Activated CD4-positive, CD25-positive, alpha-beta regulatory T cell treated with anti-CD3 and anti-CD28 coated beads, Interleukin-2, amount 50 U/mL, for 72 hours (primary cell): ENCODE measurements around the gene FIS1.
"Not testable (repeated sequence)": the region's sequence is repeated elsewhere in the genome, so short reads cannot be mapped to it uniquely, and the experiment has no call there.

ENCODE experiments used
- DNase-seq: peaks from one replicate; pipeline ENCODE4 v3.0.0; 2021

FIS1 gene

DNA sequence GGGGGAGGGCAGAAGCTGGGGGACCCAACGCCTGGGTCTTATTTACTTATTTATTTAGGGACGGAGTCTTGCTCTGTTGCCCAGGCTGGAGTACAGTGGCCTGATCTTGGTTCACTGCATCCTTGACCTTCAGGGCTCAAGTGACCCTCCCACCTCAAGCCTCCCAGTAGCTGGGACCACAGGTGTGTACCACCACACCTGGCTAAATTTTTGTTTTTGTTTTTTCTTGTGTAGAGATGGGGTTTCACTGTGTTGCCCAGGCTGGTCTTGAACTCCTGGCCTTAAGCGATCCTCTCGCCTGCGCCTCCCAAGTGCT lies 42.3 kb downstream of the FIS1 start:
- DNase-seq: no peak

DNA sequence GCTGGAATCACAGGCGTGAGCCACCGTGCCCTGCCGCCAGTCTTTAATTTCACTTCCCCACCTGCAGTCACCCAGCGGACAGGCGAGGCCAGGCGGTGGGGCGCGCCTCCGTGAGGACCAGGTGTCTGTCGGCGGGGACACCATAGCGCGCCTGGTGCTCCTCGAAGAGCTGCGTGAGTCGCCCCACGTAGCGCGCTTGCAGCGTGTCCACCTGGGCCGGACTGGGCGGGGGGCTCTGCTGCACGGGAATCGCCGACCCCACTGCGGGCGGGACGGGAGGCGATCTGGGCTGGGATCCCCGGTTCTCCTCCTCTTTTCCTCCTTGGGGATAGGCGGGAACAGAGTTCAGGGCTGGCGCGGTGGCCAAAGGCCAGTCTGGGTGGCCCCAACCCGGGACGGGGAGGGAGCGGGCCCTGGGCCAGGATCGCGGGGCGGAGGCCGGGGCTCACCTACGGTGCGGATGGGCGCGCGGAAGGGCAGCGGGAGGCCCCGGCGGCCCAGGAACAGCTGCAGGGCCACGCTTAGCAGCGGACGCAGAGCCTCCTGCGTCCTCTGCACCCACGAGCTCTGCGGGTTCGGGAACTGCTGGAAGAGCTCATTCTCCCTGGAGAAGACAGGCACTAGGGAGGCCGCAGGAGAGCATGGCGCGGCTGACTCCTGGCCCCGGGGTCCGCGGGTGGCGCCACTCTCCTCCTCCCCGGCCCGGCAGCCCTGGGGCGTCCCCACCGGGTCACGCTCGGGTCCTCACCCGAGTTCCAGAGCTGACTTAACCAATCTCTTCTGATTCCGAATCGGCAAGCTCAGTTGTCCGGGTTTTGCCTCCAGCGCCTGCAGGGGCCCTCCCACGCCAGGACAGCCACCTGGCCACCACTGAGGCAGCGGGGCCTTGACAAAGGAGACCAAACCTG lies 42.9 kb downstream of the FIS1 start:
- DNase-seq: no peak

- DNase-seq: no peak
Measured at GRCh38 chr7:101200862-101201599, 43.9 kb downstream of the FIS1 start, which contains the start of gene MOGAT3. MOGAT3 (minus strand) TSS chr7:101201036; CDS start chr7:101200854, 182 bp downstream.

GRCh38 chr7:101200504-101200861 lies 44.4 kb downstream of the FIS1 start:
- DNase-seq: no peak

DNA sequence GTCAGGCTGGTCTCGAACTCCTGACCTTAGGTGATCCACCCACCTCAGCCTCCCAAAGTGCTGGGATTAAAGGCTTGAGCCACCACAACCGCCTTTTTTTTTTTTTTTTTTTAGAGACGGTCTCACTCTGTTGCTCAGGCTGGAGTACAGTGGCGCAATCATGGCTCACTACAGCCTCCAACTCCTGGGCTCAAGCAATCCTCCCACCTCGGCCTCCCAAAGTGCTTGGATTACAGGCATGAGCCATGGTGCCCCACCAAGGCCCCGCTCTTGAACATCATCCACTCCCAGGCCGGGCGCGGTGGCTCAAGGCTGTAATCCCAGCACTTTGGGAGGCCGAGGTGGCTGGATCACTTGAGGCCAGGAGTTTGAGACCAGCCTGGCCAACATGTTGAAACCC lies 45.4 kb downstream of the FIS1 start:
- DNase-seq: not testable (repeated sequence)

DNA sequence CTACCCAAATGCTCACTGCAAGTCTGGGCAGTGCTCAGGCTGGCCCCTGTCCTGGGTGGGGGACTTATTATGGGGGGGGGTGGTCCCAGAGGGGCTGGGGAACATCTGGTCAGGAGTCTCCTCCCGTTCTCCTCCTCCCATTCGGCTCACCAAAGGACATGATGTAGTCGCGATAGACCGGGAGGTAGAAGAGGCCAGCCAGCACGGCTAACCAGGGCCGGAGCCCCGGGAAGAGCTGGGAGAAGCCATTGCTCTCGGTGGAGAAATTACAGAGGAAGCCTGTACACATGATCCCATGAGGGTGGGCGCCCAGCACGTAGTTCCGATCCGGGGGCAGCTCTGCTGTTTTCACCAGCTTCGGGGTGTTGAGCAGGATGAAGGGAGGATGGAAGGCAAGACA lies 46.4 kb downstream of the FIS1 start:
- no peak for DNase-seq

DNA sequence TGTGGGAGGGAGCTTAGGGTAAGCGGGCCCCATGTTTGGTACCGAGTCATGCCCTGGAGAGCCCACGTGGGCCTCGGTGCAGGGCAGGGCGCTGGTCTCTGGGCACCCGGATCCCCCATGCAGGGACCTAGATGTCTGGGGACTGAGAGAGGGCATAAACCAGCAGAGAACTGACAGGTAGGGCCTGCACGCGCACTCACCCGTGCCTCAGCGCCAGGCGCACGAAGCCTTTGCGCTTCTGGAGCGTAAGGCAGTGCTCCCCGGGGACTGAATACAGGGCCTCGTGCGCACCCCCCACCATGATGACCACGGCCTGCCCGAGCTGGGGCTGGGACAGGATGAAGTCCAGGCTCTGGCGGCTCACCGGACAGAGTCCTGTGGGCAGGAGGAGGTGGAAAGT lies 46.9 kb downstream of the FIS1 start:
- no peak for DNase-seq

DNA sequence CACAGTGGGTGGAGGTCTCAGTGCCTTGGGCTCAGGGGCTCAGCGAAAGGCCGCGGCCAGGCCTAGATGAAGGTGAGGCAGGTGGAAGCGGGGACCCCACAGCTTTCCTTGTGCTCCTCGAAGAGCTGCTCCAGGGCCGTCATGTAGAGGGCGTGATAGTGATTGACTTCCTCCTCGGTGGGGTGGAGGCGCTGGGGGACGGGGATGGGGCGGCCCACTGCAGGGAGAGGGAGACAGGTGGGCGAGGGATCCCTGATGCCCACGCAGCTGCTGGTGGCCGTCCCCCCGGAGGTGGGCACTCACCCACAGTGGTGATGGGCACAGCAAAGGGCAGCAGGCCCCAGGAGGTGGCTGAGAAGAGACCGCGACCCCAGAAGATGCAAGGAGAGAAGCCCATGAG lies 49.0 kb downstream of the FIS1 start:
- no peak for DNase-seq
